Right lobe of liver (tissue), 6 donors: ENCODE measurements around the gene UMOD. TPM values are rescaled to one million over a fixed set of nuclear protein-coding genes. Genes with fewer than 3 reads are reported as not detected.

ENCODE experiments used
- ATAC-seq, 4 donors: fragments of 200-7000 bp; cut with Tn5 transposase; one replicate each; pipeline ENCODE4 v1.9.1; 2020; ENCODE audit warnings: mild to moderate bottlenecking in 4 of 4, moderate library complexity in 4 of 4
- DNase-seq, 3 donors: peaks; one replicate each; pipeline ENCODE4 v3.0.0-alpha.2; 2020
- H3K27ac ChIP-seq, 3 donors: fragments of 200-600 bp; one replicate each; pipeline ENCODE4 v1.8.0; 2022
- H3K27me3 ChIP-seq, 2 donors: fragments of 200-600 bp; one replicate each; pipeline ENCODE4 v1.8.0; 2022
- H3K36me3 ChIP-seq, 4 donors: fragments of 200-600 bp; sonication (generic) in 1 of 4; one replicate each; pipeline versions ENCODE4 v1.5.1 to v1.8.0; 2017 to 2022; ENCODE audit warnings: control low read depth in 1 of 4
- H3K4me1 ChIP-seq, 4 donors: fragments of 200-600 bp; sonication (generic) in 1 of 4; one replicate each; pipeline versions ENCODE4 v1.5.1 to v1.8.0; 2017 to 2022; ENCODE audit warnings: control low read depth in 1 of 4
- H3K4me3 ChIP-seq, 3 donors: fragments of 200-600 bp; one replicate each; pipeline ENCODE4 v1.8.0; 2022
- H3K9me3 ChIP-seq, 4 donors: fragments of 200-600 bp; sonication (generic) in 1 of 4; one replicate each; pipeline versions ENCODE4 v1.5.1 to v1.8.0; 2017 to 2022; ENCODE audit warnings: control low read depth in 1 of 4
- CTCF ChIP-seq, 4 donors: fragments of 200-600 bp in 3 of 4; fragments of 450-650 bp in 1 of 4; IDR thresholded peaks; one replicate each; pipeline versions ENCODE4 v1.5.1 to v1.8.0; 2016 to 2022; ENCODE audit warnings: antibody characterized with exemption in 4 of 4, mild to moderate bottlenecking in 2 of 4
- POLR2A ChIP-seq: fragments of 450-650 bp; IDR thresholded peaks from one replicate; pipeline ENCODE4 v1.6.1; 2017; ENCODE audit warnings: antibody characterized with exemption, mild to moderate bottlenecking
- WGBS: methylation state at CpG from one replicate; pipeline ENCODE4 v1.1.6; 2018; ENCODE audit warnings: low coverage, low lambda C conversion rate; ENCODE audit not compliant: insufficient coverage; ENCODE audit errors: missing lambda C conversion rate; 5-methylcytosine and 5-hydroxymethylcytosine counted together
- intact Hi-C, 2 donors: fragments of 100-400 bp; cut with DNase I; formaldehyde crosslinking; loops; one replicate each; pipeline versions ENCODE4 v1.11.2 to v1.14.1; 2022
- total RNA-seq, 6 experiments: library from RNA; depleted of rRNA in 2 of 6; stranded (reverse); fragments of >200 nt in 2 of 6; fragmentation: NEBNext Ultra II Directional in 3 of 6; extraction: Animal tissue kit (Norgen Biotek cat#: 25700) in 3 of 6; gene quantifications; one replicate each; pipeline versions ENCODE4 v1.1.0 to v1.2.4, GENCODE V29; 2016 to 2023
- donor health status: DM: no; HTN: yes; CAD: no.
- donor health status: DM: no; HTN: no; CAD: no.
- donor health status: DM: no; HTN: no; CAD: no.
- donor health status: DM: no; HTN: yes; CAD: no.
- donor health status: DM: no; HTN: yes; CAD: no.

Gene UMOD
- total RNA-seq, 6 experiments from 2014 or later: not detected

GRCh38 chr16:20311548-20311947, 41.0 kb downstream of the UMOD start:
- intact Hi-C loops: no loop called here
- 47% methylated on average over 2 of the region's 2 CpGs for WGBS
- ATAC-seq: no peak
- H3K27me3 ChIP-seq: no peaks in the 10 kb centered on the region
- H3K36me3 ChIP-seq: no peaks in the 10 kb centered on the region
- no peak for DNase-seq
- no peak for TF ChIP-seq CTCF (IDR thresholded peaks at IDR 0.05)
- no peak for TF ChIP-seq POLR2A
- H3K4me3 ChIP-seq: no peak overlapping the region
- H3K27ac ChIP-seq: no peak overlapping the region
- no peaks in the 10 kb centered on the region for H3K9me3 ChIP-seq
- H3K4me1 ChIP-seq: no peaks in the 10 kb centered on the region

GRCh38 chr16:20310421-20311395, 41.8 kb downstream of the UMOD start:
- H3K27me3 ChIP-seq: no peaks in the 10 kb centered on the region
- ATAC-seq (no peak), DNase-seq (no peak)
- no peaks in the 10 kb centered on the region for H3K4me1 ChIP-seq
- H3K9me3 ChIP-seq: no peaks in the 10 kb centered on the region
- no peaks in the 10 kb centered on the region for H3K36me3 ChIP-seq
- whole genome bisulfite sequencing: 70% methylated on average over 8 of the region's 11 CpGs
- intact Hi-C loops: no loop called here
- no peak overlapping the region for H3K4me3 ChIP-seq
- no peak for TF ChIP-seq POLR2A
- H3K27ac ChIP-seq: no peak overlapping the region

GRCh38 chr16:20309786-20310185, 42.7 kb downstream of the UMOD start:
- Histone ChIP-seq H3K9me3 (no peaks in the 10 kb centered on the region), H3K36me3 (no peaks in the 10 kb centered on the region), H3K27me3 (no peaks in the 10 kb centered on the region), H3K27ac (no peak overlapping the region), H3K4me3 (no peak overlapping the region), H3K4me1 (no peaks in the 10 kb centered on the region)
- DNase-seq (no peak), ATAC-seq (no peak)
- intact Hi-C loops: loop anchor here in 1 of 2 donors (10.0 kb wide), 1 partner anchor 405 kb away; no protein-coding TSS in a partner anchor
- WGBS: 56% methylated on average over 3 of the region's 6 CpGs
- no peak for TF ChIP-seq CTCF (IDR thresholded peaks at IDR 0.05)
- TF ChIP-seq POLR2A: no peak

DNA sequence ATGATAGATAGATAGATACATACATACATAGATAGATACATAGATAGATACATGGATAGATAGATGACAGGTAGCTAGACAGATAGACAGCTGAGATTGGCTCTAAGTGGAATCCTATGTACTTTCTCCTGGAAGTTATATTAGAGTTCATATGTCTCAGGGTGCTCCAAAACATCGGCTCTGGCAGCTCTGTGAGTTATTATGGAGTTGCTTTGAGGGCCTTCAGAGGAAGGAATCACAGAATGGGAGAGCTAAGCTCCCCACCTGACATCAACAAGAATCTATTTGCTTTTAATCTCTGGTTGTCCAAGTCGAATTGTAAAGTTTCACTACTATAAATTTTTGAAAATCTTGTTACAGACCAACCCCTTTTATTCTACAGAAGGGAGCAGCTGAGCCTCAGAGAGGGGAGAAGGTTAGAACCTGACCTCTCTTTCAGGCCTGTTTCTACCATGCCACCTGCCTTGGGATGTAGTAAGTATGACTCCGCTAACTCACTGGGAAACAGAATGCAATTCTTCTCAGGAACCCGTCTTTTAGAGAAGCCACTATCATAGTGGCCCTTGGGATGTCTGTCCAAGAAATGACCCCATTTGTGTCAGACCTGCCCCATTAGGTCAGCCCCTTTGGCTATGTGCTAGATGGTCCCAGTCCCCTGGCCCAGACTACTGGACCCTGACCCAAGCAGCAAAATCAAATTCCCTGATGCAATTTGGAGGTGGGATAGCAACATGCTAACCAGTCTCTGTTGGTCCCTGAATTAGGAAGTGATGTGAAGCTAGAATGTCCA, 43.5 kb downstream of the UMOD start:
- Histone ChIP-seq H3K4me3 (no peak overlapping the region), H3K27ac (no peak overlapping the region), H3K27me3 (no peaks in the 10 kb centered on the region), H3K36me3 (no peaks in the 10 kb centered on the region), H3K4me1 (no peaks in the 10 kb centered on the region), H3K9me3 (no peaks in the 10 kb centered on the region)
- TF ChIP-seq CTCF (IDR thresholded peaks at IDR 0.05): no peak
- no peak for TF ChIP-seq POLR2A
- DNase-seq (no peak), ATAC-seq (no peak)
- 60% methylated on average over 4 of the region's 4 CpGs for WGBS
- intact Hi-C loops: loop anchor here in 1 of 2 donors (10.0 kb wide), 1 partner anchor 404 kb away; no protein-coding TSS in a partner anchor
